ENCODE data around the gene ATOSA. TPM values are rescaled to one million over a fixed set of nuclear protein-coding genes. Genes with fewer than 3 reads are reported as not detected.
A peak's percentile ranks its signal among the peaks of the same experiment; 100 is the strongest.

ATOSA gene
- total RNA-seq, 2 experiments from 2014 or later, result 19.4 to 21.7 TPM

DNA sequence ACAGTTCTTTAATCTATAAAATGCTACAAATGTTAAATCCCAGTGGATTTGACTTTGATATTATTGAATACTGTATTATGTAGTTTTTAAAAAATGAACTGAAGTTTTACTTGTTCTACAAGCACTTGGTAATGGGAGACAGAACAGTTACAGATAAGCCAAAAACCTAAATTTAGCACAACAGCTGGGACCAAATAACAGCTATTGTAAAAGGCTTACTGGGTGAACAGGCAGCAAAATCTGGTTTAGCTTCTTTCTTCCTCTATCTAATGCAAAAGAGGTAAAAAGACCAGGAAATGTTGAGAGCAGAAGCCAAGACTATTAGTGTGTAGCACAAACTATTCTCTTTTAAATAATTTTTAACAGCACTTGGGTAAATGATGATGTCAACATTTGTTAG lies 1.6 kb upstream of the ATOSA start:
- Mint-ChIP-seq H3K27me3 (ENCODE audit: low read depth) (no peaks in the 10 kb centered on the region), H3K36me3 (ENCODE audit: low read depth) (peaks cover 1% of the 10 kb centered on the region), H3K9me3 (no peaks in the 10 kb centered on the region), H3K4me1 (ENCODE audit: low read depth) (peaks cover 35% of the 10 kb centered on the region), H3K4me3 (no peak overlapping the region), H3K27ac (no peak overlapping the region)
- intact Hi-C loops (cut with micrococcal nuclease), result no loop called here
- DNase-seq, result no peak
- CTCF ChIA-PET, result interaction anchor here (1.5 kb wide), 1 partner anchor 425 kb away, joined by 10 read pairs; no protein-coding TSS in a partner anchor

DNA sequence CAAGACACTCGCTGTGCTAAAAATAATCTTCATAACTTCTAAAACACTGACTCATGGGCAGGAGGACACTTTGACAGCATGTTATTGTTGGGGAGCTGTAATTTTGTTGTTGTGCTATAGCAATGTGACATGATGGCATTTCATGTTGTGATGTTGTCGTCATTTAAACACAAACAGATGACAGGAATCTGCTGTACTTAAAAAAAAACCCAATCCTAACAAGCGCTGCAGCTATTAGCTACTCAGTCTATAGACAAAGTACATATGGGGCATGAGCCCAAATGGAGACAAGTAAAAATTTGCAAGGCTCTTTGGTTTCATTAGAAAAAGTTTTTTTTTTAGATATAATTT lies 828 bp upstream of the ATOSA start:
- no peaks in the 10 kb centered on the region for H3K9me3 Mint-ChIP-seq
- H3K27me3 Mint-ChIP-seq (ENCODE audit: low read depth), result no peaks in the 10 kb centered on the region
- H3K36me3 Mint-ChIP-seq (ENCODE audit: low read depth), result peaks cover 5% of the 10 kb centered on the region
- no peak overlapping the region for H3K27ac Mint-ChIP-seq
- H3K4me3 Mint-ChIP-seq, result peak overlapping the region; percentile 100
- intact Hi-C loops (cut with micrococcal nuclease), result no loop called here
- DNase-seq, result no peak
- CTCF ChIA-PET, result interaction anchor here (1.0 to 1.8 kb wide), 7 partner anchors 16 to 424 kb away, joined by 3 to 10 read pairs (median 3); no protein-coding TSS in a partner anchor
- H3K4me1 Mint-ChIP-seq (ENCODE audit: low read depth), result peaks cover 39% of the 10 kb centered on the region

DNA sequence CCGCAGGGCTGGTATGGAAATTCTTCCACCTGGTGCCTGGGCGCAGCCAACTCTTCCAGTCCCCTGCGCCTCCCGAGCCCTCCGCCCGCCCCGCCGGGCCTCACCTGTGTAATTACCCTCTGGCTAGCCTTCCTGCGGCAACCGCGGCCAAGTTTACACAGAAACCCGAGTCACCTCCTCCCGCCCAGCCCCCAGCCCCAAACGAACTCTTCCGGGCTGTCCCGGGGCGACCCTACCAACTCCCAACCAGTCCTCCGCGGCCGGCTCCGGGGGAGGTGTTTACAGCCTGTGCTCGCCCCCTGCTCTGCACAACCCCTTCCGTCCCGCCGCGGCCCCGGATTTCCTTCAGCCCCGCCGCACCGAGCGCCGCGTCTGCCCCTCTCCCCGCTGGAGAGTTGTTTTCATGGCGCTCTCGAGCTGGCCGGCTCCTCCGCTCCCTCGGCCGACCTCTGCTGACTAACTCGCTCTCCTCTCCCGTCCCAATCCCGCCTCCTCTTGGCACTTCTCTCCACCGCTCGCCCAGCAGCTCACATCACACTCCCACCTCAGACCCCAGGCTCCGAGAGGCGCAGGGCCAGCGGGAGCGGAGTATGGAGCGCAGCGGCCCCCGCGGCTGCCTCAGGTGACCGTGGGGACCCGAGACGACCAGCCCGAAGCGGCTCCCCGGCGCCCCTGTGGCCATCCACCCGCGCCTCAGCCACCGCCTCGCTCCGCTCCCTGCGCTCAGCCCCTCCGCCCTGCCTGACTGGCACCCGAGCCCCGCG lies 538 bp downstream of the ATOSA start:
- Mint-ChIP-seq H3K4me3 (peak overlapping the region; percentile 100), H3K27ac (peak overlapping the region; percentile 98), H3K9me3 (no peaks in the 10 kb centered on the region), H3K36me3 (ENCODE audit: low read depth) (peaks cover 5% of the 10 kb centered on the region), H3K4me1 (ENCODE audit: low read depth) (peaks cover 38% of the 10 kb centered on the region), H3K27me3 (ENCODE audit: low read depth) (no peaks in the 10 kb centered on the region)
- DNase-seq, result peak; percentile 68
- CTCF ChIA-PET, result interaction anchor here (1.1 to 1.8 kb wide), 3 partner anchors 20 to 120 kb away, joined by 3 to 7 read pairs (median 3); no protein-coding TSS in a partner anchor
- intact Hi-C loops (cut with micrococcal nuclease), result loop anchor here (1.0 to 5.0 kb wide), 7 partner anchors 19 to 501 kb away; partner anchors contain the start of gene ARPP19

DNA sequence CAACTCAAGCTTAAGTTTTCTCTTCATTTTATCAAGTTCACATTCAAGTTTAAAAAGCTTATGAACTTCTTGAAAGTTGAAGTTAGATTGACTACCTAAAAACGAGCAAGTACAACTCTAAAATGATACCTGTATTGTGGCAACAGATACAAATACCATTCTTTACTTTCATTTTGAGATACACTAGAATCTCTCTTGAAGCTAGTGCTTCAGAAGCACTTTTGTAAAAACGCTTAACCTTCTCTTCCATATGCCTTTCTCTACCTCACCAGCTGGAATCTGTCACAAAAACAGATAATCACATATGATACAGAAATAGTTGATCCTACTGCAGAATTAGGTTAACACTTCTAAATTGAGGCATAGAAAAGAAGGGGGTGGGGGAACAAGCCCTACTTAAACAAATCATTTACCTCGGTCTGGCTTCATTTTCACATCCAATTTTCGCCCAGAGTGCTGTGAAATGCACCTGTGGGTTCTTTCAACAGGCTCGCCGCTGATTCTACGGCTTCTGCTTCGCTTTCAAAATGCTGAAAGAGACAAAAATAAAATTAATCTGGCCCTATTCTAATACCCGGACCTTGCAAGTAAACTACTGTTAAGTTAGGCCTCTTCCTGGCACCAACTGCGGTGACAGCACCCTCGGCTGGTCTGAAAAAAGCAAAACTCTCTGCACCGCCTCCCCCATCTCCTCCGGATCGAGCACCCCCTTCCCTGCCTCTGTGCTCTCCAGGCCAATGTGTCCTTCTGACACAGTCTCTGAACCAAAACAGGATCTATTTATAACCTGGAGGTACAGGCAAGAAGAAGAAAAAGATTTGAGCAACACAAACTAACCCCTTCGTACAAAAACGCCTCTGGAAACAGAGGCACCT lies 1.4 kb downstream of the ATOSA start:
- peak; percentile 82 for DNase-seq
- CTCF ChIA-PET, result interaction anchor here (0.6 to 1.8 kb wide), 4 partner anchors 18 to 211 kb away, joined by 3 to 7 read pairs (median 3); no protein-coding TSS in a partner anchor
- H3K27me3 Mint-ChIP-seq (ENCODE audit: low read depth), result no peaks in the 10 kb centered on the region
- no peaks in the 10 kb centered on the region for H3K9me3 Mint-ChIP-seq
- peak overlapping the region; percentile 98 for H3K27ac Mint-ChIP-seq
- H3K36me3 Mint-ChIP-seq (ENCODE audit: low read depth), result peaks cover 8% of the 10 kb centered on the region
- intact Hi-C loops (cut with micrococcal nuclease), result loop anchor here (1.0 to 5.0 kb wide), 6 partner anchors 19 to 501 kb away; partner anchors contain the start of gene ARPP19
- H3K4me1 Mint-ChIP-seq (ENCODE audit: low read depth), result peaks cover 41% of the 10 kb centered on the region
- peak overlapping the region; percentile 100 for H3K4me3 Mint-ChIP-seq

DNA sequence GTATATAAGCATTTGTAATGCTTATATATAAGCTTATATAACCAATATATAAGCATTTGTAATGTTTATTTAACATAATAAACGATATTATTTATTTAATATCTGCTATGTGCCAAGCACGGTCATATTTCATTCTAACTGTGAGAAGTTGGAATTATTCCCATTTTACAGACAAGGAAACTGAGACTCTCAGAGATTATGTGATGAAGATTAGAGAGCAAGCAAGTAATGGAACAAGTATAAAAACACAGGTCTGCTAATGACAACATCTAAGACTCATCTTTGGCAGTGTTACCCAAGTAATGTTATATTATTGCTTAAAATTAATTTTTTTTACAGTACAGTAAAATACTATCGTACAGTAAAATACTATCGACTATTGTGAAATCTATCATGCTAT lies 4.4 kb downstream of the ATOSA start:
- intact Hi-C loops (cut with micrococcal nuclease), result loop anchor here (5.0 kb wide), 1 partner anchor 498 kb away; no protein-coding TSS in a partner anchor
- Mint-ChIP-seq H3K36me3 (ENCODE audit: low read depth) (peaks cover 12% of the 10 kb centered on the region), H3K9me3 (no peaks in the 10 kb centered on the region), H3K4me1 (ENCODE audit: low read depth) (peaks cover 27% of the 10 kb centered on the region), H3K27ac (no peak overlapping the region), H3K27me3 (ENCODE audit: low read depth) (no peaks in the 10 kb centered on the region), H3K4me3 (no peak overlapping the region)
- CTCF ChIA-PET, result interaction anchor here (1.1 kb wide), 1 partner anchor 23 kb away, joined by 5 read pairs; no protein-coding TSS in a partner anchor
- DNase-seq, result no peak

DNA sequence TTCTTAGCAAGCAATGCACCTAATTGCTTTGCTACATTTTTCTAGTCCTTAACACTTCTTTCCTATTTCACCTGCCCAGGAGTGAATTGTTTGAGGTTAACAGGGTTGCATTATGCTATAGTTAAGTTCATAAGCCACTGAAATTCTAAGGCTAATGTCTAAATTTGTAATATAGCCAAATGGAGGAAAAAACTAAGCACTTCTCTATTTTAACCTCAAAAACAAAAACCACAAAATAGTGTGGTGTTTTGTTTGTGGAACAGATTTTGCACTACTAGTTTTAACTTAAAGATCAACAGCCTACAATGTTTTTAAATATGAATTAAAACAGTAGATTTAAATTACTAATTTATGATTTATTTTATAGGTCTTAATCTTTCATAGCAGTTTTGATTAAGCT lies 5.5 kb downstream of the ATOSA start:
- Mint-ChIP-seq H3K4me3 (no peak overlapping the region), H3K4me1 (ENCODE audit: low read depth) (peaks cover 26% of the 10 kb centered on the region), H3K9me3 (no peaks in the 10 kb centered on the region), H3K27ac (no peak overlapping the region), H3K27me3 (ENCODE audit: low read depth) (no peaks in the 10 kb centered on the region), H3K36me3 (ENCODE audit: low read depth) (peaks cover 11% of the 10 kb centered on the region)
- CTCF ChIA-PET, result interaction anchor here (1.1 to 1.6 kb wide), 2 partner anchors 20 to 22 kb away, joined by 5 read pairs; no protein-coding TSS in a partner anchor
- no peak for DNase-seq
- intact Hi-C loops (cut with micrococcal nuclease), result no loop called here

DNA sequence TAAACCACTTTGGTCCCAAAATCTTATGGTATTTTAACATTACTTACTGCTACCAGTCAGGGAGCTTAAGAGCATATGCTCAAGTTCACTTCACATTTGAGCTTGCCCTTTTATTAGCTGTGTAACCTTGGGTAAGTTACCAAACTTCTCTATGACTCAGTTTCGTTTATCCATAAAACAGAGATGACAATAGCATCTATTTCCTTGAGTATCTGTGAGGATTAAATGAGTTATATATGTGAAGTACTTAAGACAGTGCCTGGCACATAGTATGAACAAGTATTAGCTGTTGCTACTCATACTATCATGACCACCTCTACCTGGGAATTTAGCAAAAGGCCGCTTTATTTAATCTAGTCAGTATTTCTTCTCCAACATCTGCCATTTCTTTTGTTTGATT lies 5.9 kb downstream of the ATOSA start:
- Mint-ChIP-seq H3K36me3 (ENCODE audit: low read depth) (peaks cover 11% of the 10 kb centered on the region), H3K9me3 (no peaks in the 10 kb centered on the region), H3K4me3 (no peak overlapping the region), H3K27ac (no peak overlapping the region), H3K27me3 (ENCODE audit: low read depth) (no peaks in the 10 kb centered on the region), H3K4me1 (ENCODE audit: low read depth) (peaks cover 26% of the 10 kb centered on the region)
- DNase-seq, result no peak
- intact Hi-C loops (cut with micrococcal nuclease), result no loop called here
- CTCF ChIA-PET, result interaction anchor here (0.7 to 1.6 kb wide), 3 partner anchors 20 to 831 kb away, joined by 3 to 5 read pairs (median 4); no protein-coding TSS in a partner anchor

DNA sequence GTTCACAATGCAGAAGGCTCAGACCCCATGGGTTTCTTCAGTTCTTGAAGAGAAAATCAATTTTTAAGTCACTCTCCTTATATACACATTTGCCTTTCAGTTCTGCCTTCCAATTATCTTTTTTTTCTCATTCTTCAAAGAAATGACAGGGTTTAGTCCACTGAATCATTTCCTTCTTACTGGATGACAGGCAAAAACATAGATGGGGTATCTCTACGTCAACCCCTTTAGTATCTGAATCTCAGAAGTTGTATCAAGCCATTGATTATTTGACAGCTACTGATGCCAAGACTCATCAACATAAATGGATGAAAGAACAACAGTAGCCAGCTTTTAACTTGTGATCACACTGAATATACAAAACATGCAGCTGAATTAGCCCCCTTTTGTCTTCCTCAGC lies 6.5 kb downstream of the ATOSA start:
- intact Hi-C loops (cut with micrococcal nuclease), result no loop called here
- Mint-ChIP-seq H3K9me3 (no peaks in the 10 kb centered on the region), H3K27ac (no peak overlapping the region), H3K4me1 (ENCODE audit: low read depth) (peaks cover 29% of the 10 kb centered on the region), H3K4me3 (no peak overlapping the region), H3K27me3 (ENCODE audit: low read depth) (no peaks in the 10 kb centered on the region), H3K36me3 (ENCODE audit: low read depth) (peaks cover 17% of the 10 kb centered on the region)
- CTCF ChIA-PET, result interaction anchor here (0.7 to 0.9 kb wide), 2 partner anchors 63 to 830 kb away, joined by 3 to 4 read pairs; no protein-coding TSS in a partner anchor
- no peak for DNase-seq

DNA sequence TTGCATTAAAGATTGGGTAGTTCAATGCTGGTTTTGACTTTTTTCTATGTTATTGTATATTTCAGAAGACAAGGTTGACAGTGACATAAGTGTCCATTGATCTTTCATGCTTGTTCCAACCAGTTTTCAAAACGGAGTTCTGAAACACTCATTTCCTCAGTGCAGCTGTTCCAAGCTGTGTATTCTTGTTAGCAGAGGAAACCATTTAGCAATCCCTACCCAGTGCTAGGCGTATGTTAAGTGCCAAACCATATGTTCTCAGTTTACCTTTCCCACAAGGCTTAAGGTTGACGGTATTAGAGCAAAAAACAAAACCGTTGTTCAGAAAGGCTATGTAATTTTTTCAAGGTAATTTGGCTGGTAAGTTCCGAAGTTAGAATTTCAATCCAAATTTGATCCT lies 9.1 kb downstream of the ATOSA start:
- no peaks in the 10 kb centered on the region for H3K27me3 Mint-ChIP-seq (ENCODE audit: low read depth)
- H3K9me3 Mint-ChIP-seq, result no peaks in the 10 kb centered on the region
- peaks cover 23% of the 10 kb centered on the region for H3K36me3 Mint-ChIP-seq (ENCODE audit: low read depth)

DNA sequence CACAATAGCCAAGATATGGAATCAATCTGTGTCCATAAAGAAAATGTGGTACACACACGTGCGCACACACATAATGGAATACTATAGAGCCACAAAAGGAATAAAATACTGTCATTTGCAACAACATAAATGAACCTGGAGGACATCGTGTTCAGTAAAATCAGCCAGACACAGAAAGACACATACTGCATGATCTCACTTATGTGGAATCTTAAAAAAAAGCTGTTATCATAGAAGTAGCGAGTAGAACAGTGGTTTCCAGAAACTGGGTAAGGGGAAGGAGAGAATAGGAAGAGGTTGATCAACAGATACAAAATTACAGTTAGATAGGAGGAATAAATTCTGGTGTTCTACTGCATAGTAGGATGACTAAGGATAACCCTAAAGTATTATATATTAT lies 11.1 kb downstream of the ATOSA start:
- H3K4me1 Mint-ChIP-seq (ENCODE audit: low read depth), result peaks cover 14% of the 10 kb centered on the region
- no peaks in the 10 kb centered on the region for H3K9me3 Mint-ChIP-seq
- DNase-seq, result no peak
- CTCF ChIA-PET, result no interaction called here
- intact Hi-C loops (cut with micrococcal nuclease), result no loop called here
- H3K27ac Mint-ChIP-seq, result no peak overlapping the region
- H3K4me3 Mint-ChIP-seq, result no peak overlapping the region
- H3K27me3 Mint-ChIP-seq (ENCODE audit: low read depth), result no peaks in the 10 kb centered on the region
- peaks cover 21% of the 10 kb centered on the region for H3K36me3 Mint-ChIP-seq (ENCODE audit: low read depth)

More for the DNA sequence above, 9.1 kb downstream of the ATOSA start:
- Mint-ChIP-seq H3K27ac (no peak overlapping the region), H3K4me1 (ENCODE audit: low read depth) (peaks cover 21% of the 10 kb centered on the region), H3K4me3 (no peak overlapping the region)
- DNase-seq, result no peak
- CTCF ChIA-PET, result no interaction called here
- intact Hi-C loops (cut with micrococcal nuclease), result no loop called here

DNA sequence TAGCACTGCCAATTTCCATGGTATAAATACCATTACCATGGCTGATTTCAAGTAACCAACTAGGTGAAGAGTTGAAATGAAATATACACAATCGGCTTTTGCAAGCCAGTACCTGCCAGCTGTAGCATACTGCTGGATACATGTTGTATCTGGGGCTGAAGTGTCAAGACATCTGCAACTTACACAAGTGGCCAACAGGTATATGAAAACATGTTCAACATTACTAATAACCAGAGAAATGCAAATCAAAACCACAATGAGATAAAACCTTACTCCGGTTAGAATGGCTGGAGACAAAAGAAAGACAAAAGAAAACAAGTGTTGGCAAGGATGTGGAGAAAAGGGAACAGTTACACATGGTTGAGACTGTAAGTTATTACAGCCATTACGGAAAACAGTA lies 11.6 kb downstream of the ATOSA start:
- CTCF ChIA-PET, result no interaction called here
- intact Hi-C loops (cut with micrococcal nuclease), result no loop called here
- H3K27ac Mint-ChIP-seq, result no peak overlapping the region
- peaks cover 9% of the 10 kb centered on the region for H3K4me1 Mint-ChIP-seq (ENCODE audit: low read depth)
- DNase-seq, result no peak
- no peaks in the 10 kb centered on the region for H3K27me3 Mint-ChIP-seq (ENCODE audit: low read depth)
- H3K36me3 Mint-ChIP-seq (ENCODE audit: low read depth), result peaks cover 19% of the 10 kb centered on the region
- H3K9me3 Mint-ChIP-seq, result no peaks in the 10 kb centered on the region
- H3K4me3 Mint-ChIP-seq, result no peak overlapping the region

Measured in activated naive CD4-positive, alpha-beta T cell treated with anti-CD3 and anti-CD28 coated beads for 36 hours (primary cell).